Measurements from ENCODE around the gene TENM4. TPM values are rescaled to one million over a fixed set of nuclear protein-coding genes. Genes with fewer than 3 reads are reported as not detected.

The TENM4 gene
- total RNA-seq, 2 experiments from 2014 or later, result not detected

GRCh38 chr11:79170321-79170720 lies 270.5 kb downstream of the TENM4 start:
- Histone ChIP-seq H3K27ac (ENCODE audit: low read depth, low read length, poor library complexity, severe bottlenecking) (no peak overlapping the region), H3K9me3 (ENCODE audit: low read length) (no peaks in the 10 kb centered on the region), H2AFZ (ENCODE audit: low read length) (no peak overlapping the region), H3K4me1 (ENCODE audit: insufficient read depth, low read length, poor library complexity, severe bottlenecking) (no peaks in the 10 kb centered on the region), H3K36me3 (ENCODE audit: insufficient read depth, low read length) (no peaks in the 10 kb centered on the region), H3K9me2 (ENCODE audit: insufficient read depth, low read length) (no peaks in the 10 kb centered on the region), H3K4me3 (ENCODE audit: low read depth, low read length, poor library complexity, severe bottlenecking) (no peak overlapping the region), H4K20me1 (ENCODE audit: insufficient read depth, low read length) (no peaks in the 10 kb centered on the region), H3K4me2 (ENCODE audit: low read length) (no peak overlapping the region), H3K79me2 (ENCODE audit: insufficient read depth, low read depth, low read length) (no peaks in the 10 kb centered on the region)
- no TSS peak for BruUV-seq (replicated peaks)
- no peak for DNase-seq (ENCODE audit: low spot score)
- ChIA-PET POLR2A (no interaction called here), CTCF (ENCODE audit: unreplicated experiment) (no interaction called here)
- intact Hi-C loops (cut with micrococcal nuclease; ENCODE audit: unreplicated experiment), result no loop called here
- TF ChIP-seq EZH2phosphoT487 (IDR thresholded peaks at IDR 0.05; ENCODE audit: borderline replicate concordance, low read depth, low read length), result no peak
- TF ChIP-seq, protein P1, sequence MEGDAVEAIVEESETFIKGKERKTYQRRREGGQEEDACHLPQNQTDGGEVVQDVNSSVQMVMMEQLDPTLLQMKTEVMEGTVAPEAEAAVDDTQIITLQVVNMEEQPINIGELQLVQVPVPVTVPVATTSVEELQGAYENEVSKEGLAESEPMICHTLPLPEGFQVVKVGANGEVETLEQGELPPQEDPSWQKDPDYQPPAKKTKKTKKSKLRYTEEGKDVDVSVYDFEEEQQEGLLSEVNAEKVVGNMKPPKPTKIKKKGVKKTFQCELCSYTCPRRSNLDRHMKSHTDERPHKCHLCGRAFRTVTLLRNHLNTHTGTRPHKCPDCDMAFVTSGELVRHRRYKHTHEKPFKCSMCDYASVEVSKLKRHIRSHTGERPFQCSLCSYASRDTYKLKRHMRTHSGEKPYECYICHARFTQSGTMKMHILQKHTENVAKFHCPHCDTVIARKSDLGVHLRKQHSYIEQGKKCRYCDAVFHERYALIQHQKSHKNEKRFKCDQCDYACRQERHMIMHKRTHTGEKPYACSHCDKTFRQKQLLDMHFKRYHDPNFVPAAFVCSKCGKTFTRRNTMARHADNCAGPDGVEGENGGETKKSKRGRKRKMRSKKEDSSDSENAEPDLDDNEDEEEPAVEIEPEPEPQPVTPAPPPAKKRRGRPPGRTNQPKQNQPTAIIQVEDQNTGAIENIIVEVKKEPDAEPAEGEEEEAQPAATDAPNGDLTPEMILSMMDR (conservative IDR thresholded peaks at IDR 0.05; ENCODE audit: low read length), result no peak

DNA sequence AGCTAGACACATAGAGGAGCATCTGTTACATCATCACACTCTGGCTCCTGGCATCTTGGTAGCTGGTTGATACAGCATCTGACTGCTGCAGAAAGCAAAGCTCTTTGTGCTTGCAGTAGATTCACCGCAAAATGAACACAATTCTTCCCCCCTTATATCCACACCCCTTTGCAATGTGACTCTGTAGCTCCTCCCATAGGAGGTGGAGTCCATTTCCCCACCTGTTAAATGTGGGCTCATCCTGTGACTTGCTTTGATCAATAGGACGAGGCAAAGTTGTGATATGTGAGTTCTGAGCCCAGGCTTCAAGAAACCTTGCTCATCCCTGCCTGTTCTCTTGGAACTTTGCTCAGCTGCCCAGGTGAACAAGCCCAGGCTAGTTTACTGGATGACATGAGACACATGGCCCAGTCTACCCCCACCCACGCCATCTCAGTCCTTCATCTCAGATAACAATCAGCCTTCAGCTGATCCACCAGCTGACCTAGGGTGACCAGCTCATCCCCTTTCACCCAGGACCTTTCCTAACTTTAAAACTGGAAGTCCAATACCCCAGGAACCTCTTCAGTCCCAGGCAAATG lies 272.2 kb downstream of the TENM4 start:
- Histone ChIP-seq H3K9me2 (ENCODE audit: insufficient read depth, low read length) (no peaks in the 10 kb centered on the region), H3K79me2 (ENCODE audit: insufficient read depth, low read depth, low read length) (no peaks in the 10 kb centered on the region), H3K4me1 (ENCODE audit: insufficient read depth, low read length, poor library complexity, severe bottlenecking) (no peaks in the 10 kb centered on the region), H3K27ac (ENCODE audit: low read depth, low read length, poor library complexity, severe bottlenecking) (no peak overlapping the region), H3K9me3 (ENCODE audit: low read length) (no peaks in the 10 kb centered on the region), H4K20me1 (ENCODE audit: insufficient read depth, low read length) (no peaks in the 10 kb centered on the region), H3K4me2 (ENCODE audit: low read length) (no peak overlapping the region), H2AFZ (ENCODE audit: low read length) (no peak overlapping the region), H3K36me3 (ENCODE audit: insufficient read depth, low read length) (no peaks in the 10 kb centered on the region), H3K4me3 (ENCODE audit: low read depth, low read length, poor library complexity, severe bottlenecking) (no peak overlapping the region)
- ChIA-PET POLR2A (no interaction called here), CTCF (ENCODE audit: unreplicated experiment) (no interaction called here)
- TF ChIP-seq, protein P1 (conservative IDR thresholded peaks at IDR 0.05; ENCODE audit: low read length), result no peak
- no peak for TF ChIP-seq EZH2phosphoT487 (IDR thresholded peaks at IDR 0.05; ENCODE audit: borderline replicate concordance, low read depth, low read length)
- DNase-seq (ENCODE audit: low spot score), result no peak
- intact Hi-C loops (cut with micrococcal nuclease; ENCODE audit: unreplicated experiment), result no loop called here
- BruUV-seq (replicated peaks), result no TSS peak

GRCh38 chr11:79167510-79168188 lies 273.2 kb downstream of the TENM4 start:
- POLR2A ChIA-PET, result no interaction called here
- BruUV-seq (replicated peaks), result no TSS peak

More at GRCh38 chr11:79167510-79168188, 273.2 kb downstream of the TENM4 start:
- Histone ChIP-seq H3K4me1 (ENCODE audit: insufficient read depth, low read length, poor library complexity, severe bottlenecking) (no peaks in the 10 kb centered on the region), H3K4me2 (ENCODE audit: low read length) (no peak overlapping the region), H3K9me3 (ENCODE audit: low read length) (no peaks in the 10 kb centered on the region), H3K4me3 (ENCODE audit: low read depth, low read length, poor library complexity, severe bottlenecking) (no peak overlapping the region), H3K79me2 (ENCODE audit: insufficient read depth, low read depth, low read length) (no peaks in the 10 kb centered on the region), H3K9me2 (ENCODE audit: insufficient read depth, low read length) (no peaks in the 10 kb centered on the region), H4K20me1 (ENCODE audit: insufficient read depth, low read length) (no peaks in the 10 kb centered on the region), H2AFZ (ENCODE audit: low read length) (no peak overlapping the region), H3K27ac (ENCODE audit: low read depth, low read length, poor library complexity, severe bottlenecking) (no peak overlapping the region), H3K36me3 (ENCODE audit: insufficient read depth, low read length) (no peaks in the 10 kb centered on the region)
- TF ChIP-seq, protein P1 (conservative IDR thresholded peaks at IDR 0.05; ENCODE audit: low read length), result no peak
- TF ChIP-seq EZH2phosphoT487 (IDR thresholded peaks at IDR 0.05; ENCODE audit: borderline replicate concordance, low read depth, low read length), result no peak
- no peak for DNase-seq (ENCODE audit: low spot score)
- intact Hi-C loops (cut with micrococcal nuclease; ENCODE audit: unreplicated experiment), result no loop called here
- CTCF ChIA-PET (ENCODE audit: unreplicated experiment), result no interaction called here
